B cell (primary cell): Measurements from ENCODE around the gene PM20D2. TPM values are rescaled to one million over a fixed set of nuclear protein-coding genes. Genes with fewer than 3 reads are reported as not detected.

Source experiments
- ATAC-seq: fragments of 200-7000 bp; cut with Tn5 transposase; one replicate; pipeline ENCODE4 v1.10.0; 2021; ENCODE audit warnings: low read depth, mild to moderate bottlenecking, moderate number of reproducible peaks, moderate library complexity
- CTCF ChIA-PET: fragments of 350-600 bp; sonication (Branson Sonifier 250); formaldehyde crosslinking; loops from one replicate; lab custom pipeline; 2021; ENCODE audit warnings: antibody characterized with exemption, inconsistent platforms; lab: Charles Lee
- POLR2A ChIA-PET: fragments of 350-600 bp; sonication (Branson Sonifier 250); formaldehyde crosslinking; loops from one replicate; lab custom pipeline; 2021; ENCODE audit warnings: antibody characterized with exemption; lab: Charles Lee
- DNase-seq: peaks from one replicate; pipeline ENCODE4 v3.0.0; 2013
- H2AFZ ChIP-seq: 2 replicates; pipeline ENCODE4 v1.6.1; 2012; ENCODE audit warnings: mild to moderate bottlenecking, low read depth, low read length; ENCODE audit not compliant: insufficient read depth, poor library complexity, severe bottlenecking
- H3K27ac ChIP-seq, 2 donors: 1 replicate in 1 of 2; 2 replicates in 1 of 2; pipeline ENCODE4 v1.5.1; 2012 to 2013; ENCODE audit warnings: low read length in 2 of 2, mild to moderate bottlenecking in 2 of 2, moderate library complexity in 1 of 2
- H3K27me3 ChIP-seq, 4 experiments: fragments of 200-600 bp in 1 of 4; sonication (generic) in 1 of 4; replicated peaks in 1 of 4; 1 replicate in 2 of 4; 2 replicates in 2 of 4; pipeline versions ENCODE4 v1.6.1 to v1.7.0; 2013 to 2016; ENCODE audit warnings: low read length in 3 of 4, mild to moderate bottlenecking in 2 of 4, mixed read lengths in 1 of 4, moderate library complexity in 1 of 4; ENCODE audit not compliant: insufficient read depth in 4 of 4, control insufficient read depth in 3 of 4; ENCODE audit errors: control extremely low read depth in 1 of 4
- H3K36me3 ChIP-seq, 2 experiments: replicated peaks in 1 of 2; 1 replicate in 1 of 2; 2 replicates in 1 of 2; pipeline versions ENCODE4 v1.6.1 to v1.7.1; 2013; ENCODE audit warnings: low read length in 1 of 2; ENCODE audit not compliant: insufficient read depth in 2 of 2, control insufficient read depth in 1 of 2; ENCODE audit errors: control extremely low read depth in 1 of 2, extremely low read depth in 1 of 2
- H3K4me1 ChIP-seq, 2 donors: fragments of 200-600 bp in 1 of 2; sonication (generic) in 1 of 2; 1 replicate in 1 of 2; 2 replicates in 1 of 2; pipeline versions ENCODE4 v1.5.1 to v1.6.1; 2013 to 2017; ENCODE audit warnings: low read length in 2 of 2; ENCODE audit not compliant: control insufficient read depth in 2 of 2, insufficient read depth in 2 of 2
- H3K4me2 ChIP-seq: replicated peaks from 2 replicates; pipeline ENCODE3; 2012; ENCODE audit warnings: mild to moderate bottlenecking, low read depth, low read length; ENCODE audit not compliant: poor library complexity, severe bottlenecking
- H3K4me3 ChIP-seq, 5 experiments: fragments of 200-600 bp in 1 of 5; sonication (generic) in 1 of 5; 1 replicate in 3 of 5; 2 replicates in 2 of 5; pipeline versions ENCODE4 v1.5.1 to v1.7.0; 2011 to 2016; ENCODE audit warnings: low read length in 4 of 5, mild to moderate bottlenecking in 4 of 5, low read depth in 2 of 5, control low read depth in 1 of 5, moderate library complexity in 1 of 5; ENCODE audit not compliant: insufficient read depth in 1 of 5; ENCODE audit errors: control extremely low read depth in 1 of 5, extremely low read depth in 1 of 5
- H3K79me2 ChIP-seq: fragments of 200-600 bp; sonication (generic); one replicate; pipeline ENCODE4 v1.6.0; 2016; ENCODE audit warnings: low read length; ENCODE audit not compliant: control insufficient read depth, insufficient read depth
- H3K9ac ChIP-seq: fragments of 200-600 bp; sonication (generic); 2 replicates; pipeline ENCODE4 v1.6.1; 2017; ENCODE audit warnings: mild to moderate bottlenecking, low read length, moderate library complexity
- H3K9me3 ChIP-seq, 3 donors: one replicate each; pipeline versions ENCODE4 v1.6.1 to v1.7.1; 2013; ENCODE audit warnings: low read length in 2 of 3; ENCODE audit not compliant: control insufficient read depth in 2 of 3, insufficient read depth in 1 of 3; ENCODE audit errors: control extremely low read depth in 1 of 3
- H4K20me1 ChIP-seq: 2 replicates; pipeline ENCODE4 v1.6.0; 2012; ENCODE audit warnings: mild to moderate bottlenecking, low read length; ENCODE audit not compliant: insufficient read depth, control insufficient read depth, poor library complexity, severe bottlenecking
- H3K27ac Mint-ChIP-seq: one replicate; pipeline ENCODE4 v1.8.0; 2021; ENCODE audit warnings: mixed read lengths
- H3K27me3 Mint-ChIP-seq: one replicate; pipeline ENCODE4 v1.8.0; 2021; ENCODE audit warnings: mixed read lengths
- H3K4me1 Mint-ChIP-seq: one replicate; pipeline ENCODE4 v1.8.0; 2021; ENCODE audit warnings: mixed read lengths
- H3K4me3 Mint-ChIP-seq: one replicate; pipeline ENCODE4 v1.8.0; 2021; ENCODE audit warnings: mixed read lengths
- H3K9me3 Mint-ChIP-seq: one replicate; pipeline ENCODE4 v1.8.0; 2022; ENCODE audit warnings: mixed read lengths; ENCODE audit not compliant: insufficient read depth
- EZH2 ChIP-seq: IDR thresholded peaks from 2 replicates; pipeline ENCODE4 v1.6.1; 2012; ENCODE audit warnings: borderline replicate concordance, low read depth, mild to moderate bottlenecking, moderate library complexity, low read length; ENCODE audit not compliant: insufficient read depth, poor library complexity, severe bottlenecking
- WGBS: methylation state at CpG from one replicate; pipeline ENCODE4 v1.1.5; 2013; ENCODE audit warnings: missing lambda C conversion rate; ENCODE audit not compliant: insufficient coverage; 5-methylcytosine and 5-hydroxymethylcytosine counted together
- intact Hi-C: fragments of 100-400 bp; cut with micrococcal nuclease; formaldehyde crosslinking; loops from one replicate; pipeline ENCODE4 v1.10.0; 2022
- polyA plus RNA-seq: library from polyadenylated mRNA; depleted of rRNA; stranded (reverse); fragments of >200 nt; gene quantifications from 2 replicates; pipeline ENCODE4 v1.2.3, GENCODE V29; 2012
- total RNA-seq, 2 donors: library from RNA; stranded (reverse); fragments of 120-200 nt in 1 of 2; gene quantifications; 1 replicate in 1 of 2; 2 replicates in 1 of 2; pipeline versions ENCODE4 v1.2.3 to v1.2.4, GENCODE V29; 2013 to 2022
- TF ChIP-seq, protein P1 (sequence below): fragments of 200-600 bp; IDR thresholded peaks from one replicate; pipeline ENCODE4 v1.8.0; 2022; ENCODE audit warnings: antibody characterized with exemption, mild to moderate bottlenecking

The PM20D2 gene
- total and polyA plus RNA-seq, 2 donors (not counting 1 experiment from before 2014, with no cell fraction given): 7.4 to 16.4 TPM

DNA sequence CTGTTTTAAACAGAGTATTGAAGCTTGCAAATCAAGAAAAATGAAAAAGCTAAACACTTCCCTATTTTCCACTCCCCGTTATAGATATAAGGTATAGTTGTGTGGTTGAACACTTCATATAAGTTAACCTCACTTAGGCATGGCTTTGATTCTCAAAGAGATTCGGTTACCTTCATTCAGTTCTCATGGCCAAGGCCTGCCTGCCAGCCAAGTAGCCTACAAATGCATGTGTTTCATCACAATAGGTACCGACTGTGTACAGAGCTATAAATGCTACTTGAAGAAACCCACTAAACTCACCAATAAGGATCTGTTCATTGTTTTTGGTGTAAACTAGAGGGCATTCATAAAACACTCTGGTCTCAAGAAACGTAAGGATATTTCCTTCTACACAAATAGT is 27.8 kb downstream of the PM20D2 start:
- Histone ChIP-seq H3K4me3 (no peak overlapping the region), H4K20me1 (no peaks in the 10 kb centered on the region), H3K27me3 (no peaks in the 10 kb centered on the region), H3K4me1 (no peaks in the 10 kb centered on the region), H3K4me2 (no peak overlapping the region), H2AFZ (no peak overlapping the region), H3K79me2 (no peaks in the 10 kb centered on the region), H3K36me3 (no peaks in the 10 kb centered on the region), H3K9me3 (no peaks in the 10 kb centered on the region), H3K27ac (no peak overlapping the region), H3K9ac (no peak overlapping the region)
- CTCF ChIA-PET: no interaction called here
- H3K4me3 Mint-ChIP-seq: no peak overlapping the region
- POLR2A ChIA-PET: no interaction called here
- whole genome bisulfite sequencing: 100% methylated on average over 1 of the region's 4 CpGs
- TF ChIP-seq, protein P1, sequence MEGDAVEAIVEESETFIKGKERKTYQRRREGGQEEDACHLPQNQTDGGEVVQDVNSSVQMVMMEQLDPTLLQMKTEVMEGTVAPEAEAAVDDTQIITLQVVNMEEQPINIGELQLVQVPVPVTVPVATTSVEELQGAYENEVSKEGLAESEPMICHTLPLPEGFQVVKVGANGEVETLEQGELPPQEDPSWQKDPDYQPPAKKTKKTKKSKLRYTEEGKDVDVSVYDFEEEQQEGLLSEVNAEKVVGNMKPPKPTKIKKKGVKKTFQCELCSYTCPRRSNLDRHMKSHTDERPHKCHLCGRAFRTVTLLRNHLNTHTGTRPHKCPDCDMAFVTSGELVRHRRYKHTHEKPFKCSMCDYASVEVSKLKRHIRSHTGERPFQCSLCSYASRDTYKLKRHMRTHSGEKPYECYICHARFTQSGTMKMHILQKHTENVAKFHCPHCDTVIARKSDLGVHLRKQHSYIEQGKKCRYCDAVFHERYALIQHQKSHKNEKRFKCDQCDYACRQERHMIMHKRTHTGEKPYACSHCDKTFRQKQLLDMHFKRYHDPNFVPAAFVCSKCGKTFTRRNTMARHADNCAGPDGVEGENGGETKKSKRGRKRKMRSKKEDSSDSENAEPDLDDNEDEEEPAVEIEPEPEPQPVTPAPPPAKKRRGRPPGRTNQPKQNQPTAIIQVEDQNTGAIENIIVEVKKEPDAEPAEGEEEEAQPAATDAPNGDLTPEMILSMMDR: no peak
- no peak for TF ChIP-seq EZH2
- no peak for ATAC-seq
- H3K27ac Mint-ChIP-seq: no peak overlapping the region
- H3K27me3 Mint-ChIP-seq: no peaks in the 10 kb centered on the region
- no peaks in the 10 kb centered on the region for H3K4me1 Mint-ChIP-seq
- DNase-seq: no peak
- no peaks in the 10 kb centered on the region for H3K9me3 Mint-ChIP-seq
- intact Hi-C loops: no loop called here

DNA sequence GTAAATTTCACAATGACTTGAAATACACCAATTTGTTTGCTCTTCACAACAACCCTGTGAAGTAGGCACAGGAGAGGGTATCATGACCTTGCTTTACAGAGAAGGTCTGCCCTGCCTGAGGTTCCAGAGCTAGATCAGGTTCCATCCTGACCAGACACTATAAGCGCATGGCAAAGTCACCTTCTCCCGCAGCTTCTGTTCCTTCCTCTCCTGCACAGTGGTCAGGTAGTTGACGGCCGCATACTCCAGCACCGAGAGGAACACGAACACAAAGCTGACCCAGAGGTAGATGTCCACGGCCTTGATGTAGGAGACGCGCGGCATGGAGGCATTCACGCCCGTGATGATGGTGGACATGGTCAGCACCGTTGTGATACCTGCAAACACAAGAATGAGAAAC is 34.3 kb downstream of the PM20D2 start:
- ATAC-seq (no peak), DNase-seq (no peak)
- 99% methylated on average over 13 of the region's 13 CpGs for WGBS
- H3K9me3 ChIP-seq: no peaks in the 10 kb centered on the region
- ChIA-PET CTCF (no interaction called here), POLR2A (no interaction called here)
- H3K27ac ChIP-seq: no peak overlapping the region
- H3K9me3 Mint-ChIP-seq: no peaks in the 10 kb centered on the region
- H3K4me2 ChIP-seq: no peak overlapping the region
- H3K4me1 ChIP-seq: no peaks in the 10 kb centered on the region
- no peaks in the 10 kb centered on the region for H3K27me3 ChIP-seq
- TF ChIP-seq, protein P1: no peak
- no peak for TF ChIP-seq EZH2
- H3K36me3 ChIP-seq: no peaks in the 10 kb centered on the region
- no peaks in the 10 kb centered on the region for H3K79me2 ChIP-seq
- peaks cover 7% of the 10 kb centered on the region for H3K27me3 Mint-ChIP-seq
- H3K27ac Mint-ChIP-seq: no peak overlapping the region
- H3K4me3 Mint-ChIP-seq: no peak overlapping the region
- H3K4me3 ChIP-seq: no peak overlapping the region
- H3K4me1 Mint-ChIP-seq: no peaks in the 10 kb centered on the region
- H4K20me1 ChIP-seq: no peaks in the 10 kb centered on the region
- intact Hi-C loops: no loop called here
- H3K9ac ChIP-seq: no peak overlapping the region
- H2AFZ ChIP-seq: no peak overlapping the region
